Loucy (cell line): ENCODE data around the gene KCNMB2.

Experiments used
- H2AFZ ChIP-seq: fragments of 200-600 bp; sonication (generic); 2 replicates; pipeline ENCODE4 v1.6.0; 2016; ENCODE audit warnings: antibody characterized with exemption, mild to moderate bottlenecking, low read length, moderate library complexity
- H3F3A ChIP-seq: fragments of 200-600 bp; 2 replicates; pipeline ENCODE4 v1.6.0; 2016; ENCODE audit warnings: antibody characterized with exemption, low read depth, mild to moderate bottlenecking
- H3K27me3 ChIP-seq: fragments of 200-600 bp; sonication (generic); 2 replicates; pipeline ENCODE4 v1.6.1; 2014; ENCODE audit warnings: low read length, mild to moderate bottlenecking; ENCODE audit not compliant: insufficient read depth, poor library complexity, severe bottlenecking
- H3K36me3 ChIP-seq: fragments of 200-600 bp; sonication (generic); 2 replicates; pipeline ENCODE4 v1.6.1; 2016; ENCODE audit warnings: low read length; ENCODE audit not compliant: insufficient read depth
- H3K4me1 ChIP-seq: fragments of 200-600 bp; sonication (generic); 2 replicates; pipeline ENCODE4 v1.5.1; 2014; ENCODE audit warnings: low read length, mild to moderate bottlenecking; ENCODE audit not compliant: insufficient read depth, poor library complexity, severe bottlenecking
- H3K4me2 ChIP-seq: fragments of 200-600 bp; sonication (generic); 2 replicates; pipeline ENCODE4 v1.6.0; 2014; ENCODE audit warnings: antibody characterized with exemption, low read length, low read depth, mild to moderate bottlenecking; ENCODE audit not compliant: poor library complexity, severe bottlenecking
- H3K4me3 ChIP-seq: fragments of 200-600 bp; sonication (generic); 2 replicates; pipeline ENCODE4 v1.5.1; 2014; ENCODE audit warnings: low read length, mild to moderate bottlenecking, mixed read lengths; ENCODE audit not compliant: poor library complexity, severe bottlenecking
- H3K79me2 ChIP-seq: fragments of 200-600 bp; sonication (generic); 2 replicates; pipeline ENCODE4 v1.6.1; 2014; ENCODE audit warnings: low read length; ENCODE audit not compliant: insufficient read depth
- H3K9ac ChIP-seq: fragments of 200-600 bp; sonication (generic); 2 replicates; pipeline ENCODE4 v1.6.0; 2014; ENCODE audit warnings: mild to moderate bottlenecking, low read depth, low read length, moderate library complexity; ENCODE audit not compliant: poor library complexity, severe bottlenecking
- H3K9me2 ChIP-seq: fragments of 200-600 bp; sonication (generic); replicated peaks from 2 replicates; pipeline ENCODE4 v1.6.1; 2016; ENCODE audit warnings: low read depth, low read length, mixed read lengths
- H3K9me3 ChIP-seq: fragments of 200-600 bp; sonication (generic); 2 replicates; pipeline ENCODE4 v1.6.1; 2014; ENCODE audit warnings: mild to moderate bottlenecking, antibody characterized with exemption, low read length, low read depth; ENCODE audit not compliant: insufficient read depth
- H4K20me1 ChIP-seq: fragments of 200-600 bp; sonication (generic); 2 replicates; pipeline ENCODE4 v1.6.0; 2014; ENCODE audit warnings: antibody characterized with exemption, low read length, mild to moderate bottlenecking; ENCODE audit not compliant: insufficient read depth, poor library complexity, severe bottlenecking
- EZH2phosphoT487 ChIP-seq: fragments of 200-600 bp; IDR thresholded peaks from 2 replicates; pipeline ENCODE4 v1.6.1; 2018; ENCODE audit warnings: antibody characterized with exemption, mild to moderate bottlenecking, moderate library complexity, borderline replicate concordance
- TF ChIP-seq, protein P1 (sequence below): fragments of 200-600 bp; sonication (generic); conservative IDR thresholded peaks from 2 replicates; pipeline ENCODE4 v1.5.1; 2014; ENCODE audit warnings: mild to moderate bottlenecking, antibody characterized with exemption, low read length

KCNMB2 gene

GRCh38 chr3:178536211-178537079, at the start of gene KCNMB2:
Gene KCNMB2 (plus strand): TSS chr3:178536436.
- H3K9me2 ChIP-seq, result no peaks in the 10 kb centered on the region
- no peaks in the 10 kb centered on the region for H4K20me1 ChIP-seq
- H3K4me2 ChIP-seq, result no peak within 1 kb of the TSS
- no peak within 1 kb of the TSS for H2AFZ ChIP-seq
- no peaks in the 10 kb centered on the region for H3K27me3 ChIP-seq
- H3K79me2 ChIP-seq, result no peaks in the 10 kb centered on the region
- H3K4me1 ChIP-seq, result no peaks in the 10 kb centered on the region
- H3F3A ChIP-seq, result no peaks in the 10 kb centered on the region
- H3K9me3 ChIP-seq, result no peaks in the 10 kb centered on the region
- no peak for TF ChIP-seq EZH2phosphoT487
- TF ChIP-seq, protein P1, sequence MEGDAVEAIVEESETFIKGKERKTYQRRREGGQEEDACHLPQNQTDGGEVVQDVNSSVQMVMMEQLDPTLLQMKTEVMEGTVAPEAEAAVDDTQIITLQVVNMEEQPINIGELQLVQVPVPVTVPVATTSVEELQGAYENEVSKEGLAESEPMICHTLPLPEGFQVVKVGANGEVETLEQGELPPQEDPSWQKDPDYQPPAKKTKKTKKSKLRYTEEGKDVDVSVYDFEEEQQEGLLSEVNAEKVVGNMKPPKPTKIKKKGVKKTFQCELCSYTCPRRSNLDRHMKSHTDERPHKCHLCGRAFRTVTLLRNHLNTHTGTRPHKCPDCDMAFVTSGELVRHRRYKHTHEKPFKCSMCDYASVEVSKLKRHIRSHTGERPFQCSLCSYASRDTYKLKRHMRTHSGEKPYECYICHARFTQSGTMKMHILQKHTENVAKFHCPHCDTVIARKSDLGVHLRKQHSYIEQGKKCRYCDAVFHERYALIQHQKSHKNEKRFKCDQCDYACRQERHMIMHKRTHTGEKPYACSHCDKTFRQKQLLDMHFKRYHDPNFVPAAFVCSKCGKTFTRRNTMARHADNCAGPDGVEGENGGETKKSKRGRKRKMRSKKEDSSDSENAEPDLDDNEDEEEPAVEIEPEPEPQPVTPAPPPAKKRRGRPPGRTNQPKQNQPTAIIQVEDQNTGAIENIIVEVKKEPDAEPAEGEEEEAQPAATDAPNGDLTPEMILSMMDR, result no peak
- no peak within 1 kb of the TSS for H3K4me3 ChIP-seq
- no peak within 1 kb of the TSS for H3K9ac ChIP-seq
- H3K36me3 ChIP-seq, result no peaks in the 10 kb centered on the region

GRCh38 chr3:178486903-178487302, 49.3 kb upstream of the KCNMB2 start:
- Histone ChIP-seq H3K27me3 (no peaks in the 10 kb centered on the region), H3K9ac (no peak overlapping the region), H4K20me1 (no peaks in the 10 kb centered on the region), H3K9me3 (no peaks in the 10 kb centered on the region), H3K36me3 (no peaks in the 10 kb centered on the region), H2AFZ (no peak overlapping the region), H3K4me2 (no peak overlapping the region), H3K4me1 (no peaks in the 10 kb centered on the region), H3F3A (no peaks in the 10 kb centered on the region), H3K4me3 (no peak overlapping the region), H3K9me2 (no peaks in the 10 kb centered on the region), H3K79me2 (no peaks in the 10 kb centered on the region)
- no peak for TF ChIP-seq EZH2phosphoT487
- TF ChIP-seq, protein P1, result no peak

- Histone ChIP-seq H4K20me1 (no peaks in the 10 kb centered on the region), H3K79me2 (no peaks in the 10 kb centered on the region), H3K4me3 (no peak overlapping the region), H3K27me3 (no peaks in the 10 kb centered on the region), H3K9ac (no peak overlapping the region), H3K9me2 (no peaks in the 10 kb centered on the region), H2AFZ (no peak overlapping the region), H3K36me3 (no peaks in the 10 kb centered on the region), H3K4me1 (no peaks in the 10 kb centered on the region), H3K9me3 (no peaks in the 10 kb centered on the region), H3F3A (no peaks in the 10 kb centered on the region), H3K4me2 (no peak overlapping the region)
- TF ChIP-seq EZH2phosphoT487, result no peak
- TF ChIP-seq, protein P1, result no peak
Observed at GRCh38 chr3:178487752-178488151, 48.5 kb upstream of the KCNMB2 start.
